Thoracic aorta (tissue), 2 donors: ENCODE data around the gene EXOSC9. TPM values are rescaled to one million over a fixed set of nuclear protein-coding genes. Genes with fewer than 3 reads are reported as not detected.
A peak's percentile ranks its signal among the peaks of the same experiment; 100 is the strongest.

ENCODE experiments used
- ATAC-seq: fragments of 150-250 bp; one replicate; pipeline ENCODE4 v1.8.0; 2017; ENCODE audit warnings: low read depth; ENCODE audit not compliant: insufficient number of reproducible peaks, low FRiP score
- DNase-seq: peaks from one replicate; pipeline ENCODE4 v3.0.0-alpha.2; 2020; ENCODE audit warnings: low spot score
- H3K27ac ChIP-seq, 2 donors: fragments of 200-600 bp; sonication (generic); 1 replicate in 1 of 2; 2 replicates in 1 of 2; pipeline ENCODE4 v1.5.1; 2016; ENCODE audit warnings: mild to moderate bottlenecking in 2 of 2, moderate library complexity in 2 of 2
- H3K27me3 ChIP-seq: fragments of 200-600 bp; sonication (generic); replicated peaks from 2 replicates; pipeline ENCODE4 v1.6.0; 2016; ENCODE audit warnings: mild to moderate bottlenecking; ENCODE audit not compliant: insufficient read depth
- H3K36me3 ChIP-seq: fragments of 200-600 bp; sonication (generic); one replicate; pipeline ENCODE4 v1.5.1; 2016
- H3K4me1 ChIP-seq, 2 donors: fragments of 200-600 bp; sonication (generic); 1 replicate in 1 of 2; 2 replicates in 1 of 2; pipeline versions ENCODE4 v1.5.1 to v1.6.0; 2016; ENCODE audit warnings: low read depth in 2 of 2, mild to moderate bottlenecking in 1 of 2; ENCODE audit not compliant: control insufficient read depth in 1 of 2
- H3K4me3 ChIP-seq: fragments of 200-600 bp; sonication (generic); 2 replicates; pipeline ENCODE4 v1.5.1; 2016; ENCODE audit warnings: mild to moderate bottlenecking
- H3K9me3 ChIP-seq: fragments of 200-600 bp; sonication (generic); 2 replicates; pipeline ENCODE4 v1.5.1; 2016
- CTCF ChIP-seq: fragments of 200-600 bp; sonication (generic); IDR thresholded peaks from one replicate; pipeline ENCODE4 v1.5.1; 2019; ENCODE audit warnings: antibody characterized with exemption
- total RNA-seq, 2 donors: library from RNA; depleted of rRNA; stranded (reverse); fragments of >200 nt; gene quantifications; one replicate each; pipeline versions ENCODE4 v1.1.0 to v1.2.3, GENCODE V29; 2016

The EXOSC9 gene
- total RNA-seq, 2 donors from 2014 or later, result 25.3 to 27.8 TPM

- no peaks in the 10 kb centered on the region for H3K9me3 ChIP-seq
- DNase-seq (peak; percentile 2), ATAC-seq (no peak)
- peaks cover 7% of the 10 kb centered on the region for H3K36me3 ChIP-seq
- no peak overlapping the region for H3K27ac ChIP-seq
- peak overlapping the region; percentile 93 for H3K4me3 ChIP-seq
- no peaks in the 10 kb centered on the region for H3K27me3 ChIP-seq
- no peak for TF ChIP-seq CTCF
- H3K4me1 ChIP-seq, result peaks cover 9% of the 10 kb centered on the region in 2 donors
Measured at GRCh38 chr4:121822796-121823504, 21.8 kb downstream of the EXOSC9 start.

GRCh38 chr4:121823505-121824170 is 22.5 kb downstream of the EXOSC9 start, which contains the start of gene CCNA2:
CCNA2 (minus strand) TSS chr4:121823883; CDS start chr4:121823628, 255 bp downstream.
- Histone ChIP-seq H3K27me3 (no peaks in the 10 kb centered on the region), H3K4me1 (peaks cover 9% of the 10 kb centered on the region in 2 donors), H3K27ac (peak within 1 kb of the TSS; percentile 23 to 69), H3K4me3 (peak within 1 kb of the TSS; percentile 93), H3K9me3 (no peaks in the 10 kb centered on the region), H3K36me3 (peaks cover 7% of the 10 kb centered on the region)
- no peak for TF ChIP-seq CTCF
- DNase-seq (peak; percentile 91), ATAC-seq (peak; percentile 97)

- H3K4me3 ChIP-seq, result peak overlapping the region; percentile 93
- peaks cover 7% of the 10 kb centered on the region for H3K36me3 ChIP-seq
- TF ChIP-seq CTCF, result no peak
- H3K9me3 ChIP-seq, result no peaks in the 10 kb centered on the region
- H3K27ac ChIP-seq, result peak overlapping the region; percentile 23 to 69
- H3K27me3 ChIP-seq, result no peaks in the 10 kb centered on the region
- H3K4me1 ChIP-seq, result peaks cover 9% of the 10 kb centered on the region in 2 donors
- DNase-seq, result no peak
- no peak for ATAC-seq
Measured at GRCh38 chr4:121824171-121824527, 23.0 kb downstream of the EXOSC9 start.

- ATAC-seq (no peak), DNase-seq (no peak)
- Histone ChIP-seq H3K36me3 (peaks cover 7% of the 10 kb centered on the region), H3K9me3 (no peaks in the 10 kb centered on the region), H3K27me3 (no peaks in the 10 kb centered on the region), H3K27ac (no peak overlapping the region), H3K4me1 (peaks cover 9% of the 10 kb centered on the region in 2 donors), H3K4me3 (no peak overlapping the region)
- TF ChIP-seq CTCF, result no peak
Measured at GRCh38 chr4:121824950-121825349, 23.8 kb downstream of the EXOSC9 start.

GRCh38 chr4:121827853-121828252 is 26.7 kb downstream of the EXOSC9 start:
- TF ChIP-seq CTCF, result no peak
- Histone ChIP-seq H3K27ac (no peak overlapping the region), H3K27me3 (no peaks in the 10 kb centered on the region), H3K4me1 (peaks cover 7% of the 10 kb centered on the region in 2 donors), H3K36me3 (peaks cover 11% of the 10 kb centered on the region), H3K4me3 (no peak overlapping the region), H3K9me3 (no peaks in the 10 kb centered on the region)
- no peak for DNase-seq
- no peak for ATAC-seq
